Fibroblast of pulmonary artery (primary cell): ENCODE measurements around the gene CFAP52.

Source experiments
- DNase-seq: peaks from one replicate; pipeline ENCODE4 v3.0.0-alpha.2; 2010; ENCODE audit warnings: low read depth
- H3K4me3 ChIP-seq: replicated peaks from 2 replicates; pipeline ENCODE4 v1.5.1; 2011; ENCODE audit warnings: low read depth, mild to moderate bottlenecking, control low read depth, low read length, moderate library complexity
- TF ChIP-seq, protein P1 (sequence below): IDR thresholded peaks from 2 replicates; pipeline ENCODE4 v1.5.1; 2011; ENCODE audit warnings: mild to moderate bottlenecking, control low read depth, low read length, inconsistent platforms; ENCODE audit errors: missing control alignments

The CFAP52 gene

DNA sequence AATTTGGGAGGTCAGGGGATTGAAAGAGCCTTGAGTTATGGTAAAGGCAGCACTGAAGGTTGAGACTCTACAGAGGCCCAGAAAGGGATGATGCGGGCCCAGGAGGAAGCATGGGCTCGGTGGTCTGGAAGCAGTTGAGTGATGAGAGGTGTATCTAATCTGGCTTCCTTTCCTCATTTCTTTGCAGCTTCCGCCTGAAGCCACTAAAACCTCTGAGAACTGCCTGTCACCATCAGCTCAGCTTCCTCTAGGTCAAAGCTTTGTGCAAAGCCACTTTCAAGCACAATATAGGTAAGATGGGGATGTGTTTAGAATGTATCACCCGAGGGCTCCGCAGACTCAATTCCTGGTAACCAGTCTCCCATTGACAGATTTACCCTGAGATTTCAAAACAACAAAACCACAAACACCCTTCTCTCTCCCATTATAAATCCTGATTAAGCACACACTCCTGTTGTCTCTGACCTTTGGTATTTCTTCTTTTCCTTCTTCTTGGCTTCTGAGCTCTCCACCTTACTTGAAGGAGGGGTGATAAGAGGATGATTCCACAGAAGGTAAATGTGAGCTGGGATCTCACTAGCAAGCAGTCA, 90.1 kb downstream of the CFAP52 start:
- TF ChIP-seq, protein P1, sequence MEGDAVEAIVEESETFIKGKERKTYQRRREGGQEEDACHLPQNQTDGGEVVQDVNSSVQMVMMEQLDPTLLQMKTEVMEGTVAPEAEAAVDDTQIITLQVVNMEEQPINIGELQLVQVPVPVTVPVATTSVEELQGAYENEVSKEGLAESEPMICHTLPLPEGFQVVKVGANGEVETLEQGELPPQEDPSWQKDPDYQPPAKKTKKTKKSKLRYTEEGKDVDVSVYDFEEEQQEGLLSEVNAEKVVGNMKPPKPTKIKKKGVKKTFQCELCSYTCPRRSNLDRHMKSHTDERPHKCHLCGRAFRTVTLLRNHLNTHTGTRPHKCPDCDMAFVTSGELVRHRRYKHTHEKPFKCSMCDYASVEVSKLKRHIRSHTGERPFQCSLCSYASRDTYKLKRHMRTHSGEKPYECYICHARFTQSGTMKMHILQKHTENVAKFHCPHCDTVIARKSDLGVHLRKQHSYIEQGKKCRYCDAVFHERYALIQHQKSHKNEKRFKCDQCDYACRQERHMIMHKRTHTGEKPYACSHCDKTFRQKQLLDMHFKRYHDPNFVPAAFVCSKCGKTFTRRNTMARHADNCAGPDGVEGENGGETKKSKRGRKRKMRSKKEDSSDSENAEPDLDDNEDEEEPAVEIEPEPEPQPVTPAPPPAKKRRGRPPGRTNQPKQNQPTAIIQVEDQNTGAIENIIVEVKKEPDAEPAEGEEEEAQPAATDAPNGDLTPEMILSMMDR = no peak
- no peak for DNase-seq
- no peak overlapping the region for H3K4me3 ChIP-seq

DNA sequence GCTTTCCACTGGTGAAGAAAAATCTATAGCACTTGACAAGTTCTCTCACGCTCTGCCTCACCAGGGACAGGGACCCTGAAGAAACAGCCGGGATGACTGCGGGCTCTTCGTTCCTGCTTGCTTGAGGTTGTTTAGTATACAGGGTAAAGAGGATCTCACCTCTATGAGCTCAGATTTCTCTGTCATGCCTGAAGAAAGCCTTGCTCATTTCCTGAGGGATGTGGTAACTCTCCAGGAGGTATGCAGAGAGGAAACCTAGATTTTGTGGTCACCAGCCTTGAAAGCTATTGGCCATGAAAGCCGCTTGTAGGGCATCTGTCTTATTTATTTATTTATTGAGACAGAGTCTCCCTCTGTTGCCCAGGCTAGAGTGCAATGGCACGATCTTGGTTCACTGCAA, 92.1 kb downstream of the CFAP52 start:
- H3K4me3 ChIP-seq = no peak overlapping the region
- no peak for DNase-seq
- TF ChIP-seq, protein P1 = no peak

DNA sequence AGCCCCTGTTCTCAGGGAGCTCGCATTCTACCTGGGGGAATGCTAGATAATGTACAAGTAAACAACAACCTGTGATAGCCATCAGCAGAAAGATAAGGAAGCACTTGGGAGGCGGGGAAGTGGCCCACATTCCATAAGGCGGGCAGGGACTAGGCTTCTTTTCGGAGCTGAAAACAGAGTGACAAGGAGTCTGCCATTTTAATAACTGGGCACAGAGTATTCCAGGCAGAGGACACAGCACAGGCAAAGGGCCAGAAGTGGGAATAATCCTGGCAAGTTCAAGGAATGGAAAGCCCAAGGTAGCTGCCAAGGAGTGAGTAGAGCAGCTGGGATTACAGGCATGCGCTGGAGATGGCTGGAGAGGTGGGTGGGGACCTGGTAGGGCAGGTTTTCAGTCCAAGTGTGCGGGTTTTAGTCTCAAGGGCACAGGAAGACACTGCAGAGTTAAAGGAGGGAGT, 93.1 kb downstream of the CFAP52 start:
- DNase-seq = no peak
- TF ChIP-seq, protein P1 = no peak
- no peak overlapping the region for H3K4me3 ChIP-seq

DNA sequence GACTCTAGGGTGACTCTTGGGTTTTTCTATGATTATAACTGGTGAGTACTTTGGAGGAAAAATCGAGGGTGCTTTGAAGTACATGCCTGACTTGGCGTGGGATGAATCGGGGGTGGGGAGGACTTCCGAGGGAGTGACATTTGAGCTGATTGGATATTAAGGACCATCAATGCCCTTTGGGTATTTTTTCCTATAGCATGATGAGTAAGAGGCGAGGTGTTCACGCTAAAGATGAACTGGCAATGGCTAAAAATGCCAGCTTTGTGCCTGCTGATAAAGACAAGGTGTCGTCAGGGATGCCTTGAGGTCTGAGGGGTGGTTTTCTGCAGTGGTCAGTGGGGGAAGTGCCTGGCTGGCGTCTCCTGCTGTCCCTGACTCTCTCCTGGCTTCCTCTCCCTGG, 94.2 kb downstream of the CFAP52 start:
- TF ChIP-seq, protein P1 = no peak
- no peak overlapping the region for H3K4me3 ChIP-seq
- no peak for DNase-seq

DNA sequence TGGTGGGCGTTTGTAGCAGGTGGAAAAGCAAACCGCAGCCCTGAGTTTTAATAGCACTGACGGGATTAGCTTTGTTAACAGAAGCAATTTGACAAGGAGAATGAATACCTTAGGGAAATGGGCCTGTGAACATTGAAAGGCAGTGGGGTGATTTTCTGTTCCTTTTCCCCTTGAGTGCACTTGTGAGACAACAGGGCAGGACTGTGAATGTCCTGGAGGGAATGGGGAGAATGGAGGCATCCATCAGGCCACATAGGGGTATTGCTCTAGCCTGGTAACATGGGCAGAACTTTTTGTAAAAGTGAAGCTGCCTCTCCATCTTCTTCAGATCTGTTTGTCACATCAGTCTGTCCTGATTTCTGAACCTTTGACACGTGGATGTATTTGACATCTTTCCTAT, 95.1 kb downstream of the CFAP52 start:
- DNase-seq = no peak
- no peak overlapping the region for H3K4me3 ChIP-seq
- TF ChIP-seq, protein P1 = no peak

DNA sequence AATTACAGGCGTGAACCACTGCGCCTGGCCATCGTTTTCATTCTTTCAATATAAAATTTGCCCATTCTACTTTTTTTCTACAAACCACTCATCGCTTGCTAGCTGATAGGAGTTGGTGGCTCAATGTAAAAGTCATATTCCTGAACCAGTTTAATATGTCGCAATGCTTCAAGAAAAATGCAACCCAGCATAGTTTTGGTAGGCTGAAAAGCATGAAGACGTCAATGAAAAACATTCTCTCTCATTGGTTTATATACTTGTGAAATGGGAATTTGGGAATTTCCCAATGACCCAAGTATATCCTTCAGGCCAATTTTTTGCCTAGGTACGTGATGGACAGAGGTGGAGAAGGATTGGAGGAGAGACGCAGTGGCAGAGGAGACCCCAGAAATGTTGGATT, 95.8 kb downstream of the CFAP52 start:
- H3K4me3 ChIP-seq = no peak overlapping the region
- TF ChIP-seq, protein P1 = no peak
- no peak for DNase-seq

DNA sequence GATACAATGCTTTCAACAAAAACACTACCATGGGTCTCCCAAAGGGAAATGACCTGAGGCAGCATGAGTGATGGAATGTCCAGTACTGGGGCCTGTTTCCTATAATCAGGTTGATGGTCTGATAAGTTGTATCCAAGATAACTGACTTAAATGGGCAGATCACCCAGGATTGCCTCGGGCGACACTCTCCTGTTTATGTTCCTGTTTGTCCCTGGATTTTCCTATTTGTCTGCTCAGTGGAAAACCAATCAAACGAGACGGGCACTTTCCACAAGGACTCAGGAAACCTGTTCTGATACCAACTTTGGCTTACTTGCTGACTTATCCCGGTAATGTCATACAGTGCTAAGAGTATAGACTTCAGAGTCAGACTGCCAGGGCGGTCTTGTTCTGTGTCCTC, 96.2 kb downstream of the CFAP52 start:
- TF ChIP-seq, protein P1 = no peak
- DNase-seq = no peak
- H3K4me3 ChIP-seq = no peak overlapping the region
